GM18873 (cell line): Measurements from ENCODE around the gene TBC1D2.
A peak's percentile ranks its signal among the peaks of the same experiment; 100 is the strongest.
"Not testable (repeated sequence)": the region's sequence is repeated elsewhere in the genome, so short reads cannot be mapped to it uniquely, and the experiment has no call there.

Experiments used
- ATAC-seq: cut with Tn5 transposase; IDR thresholded peaks from one replicate; pipeline ENCODE4 v1.9.1; 2021; ENCODE audit warnings: mild to moderate bottlenecking, moderate library complexity, moderate number of reproducible peaks; ENCODE audit not compliant: unreplicated experiment, low FRiP score

TBC1D2 gene, protein sequence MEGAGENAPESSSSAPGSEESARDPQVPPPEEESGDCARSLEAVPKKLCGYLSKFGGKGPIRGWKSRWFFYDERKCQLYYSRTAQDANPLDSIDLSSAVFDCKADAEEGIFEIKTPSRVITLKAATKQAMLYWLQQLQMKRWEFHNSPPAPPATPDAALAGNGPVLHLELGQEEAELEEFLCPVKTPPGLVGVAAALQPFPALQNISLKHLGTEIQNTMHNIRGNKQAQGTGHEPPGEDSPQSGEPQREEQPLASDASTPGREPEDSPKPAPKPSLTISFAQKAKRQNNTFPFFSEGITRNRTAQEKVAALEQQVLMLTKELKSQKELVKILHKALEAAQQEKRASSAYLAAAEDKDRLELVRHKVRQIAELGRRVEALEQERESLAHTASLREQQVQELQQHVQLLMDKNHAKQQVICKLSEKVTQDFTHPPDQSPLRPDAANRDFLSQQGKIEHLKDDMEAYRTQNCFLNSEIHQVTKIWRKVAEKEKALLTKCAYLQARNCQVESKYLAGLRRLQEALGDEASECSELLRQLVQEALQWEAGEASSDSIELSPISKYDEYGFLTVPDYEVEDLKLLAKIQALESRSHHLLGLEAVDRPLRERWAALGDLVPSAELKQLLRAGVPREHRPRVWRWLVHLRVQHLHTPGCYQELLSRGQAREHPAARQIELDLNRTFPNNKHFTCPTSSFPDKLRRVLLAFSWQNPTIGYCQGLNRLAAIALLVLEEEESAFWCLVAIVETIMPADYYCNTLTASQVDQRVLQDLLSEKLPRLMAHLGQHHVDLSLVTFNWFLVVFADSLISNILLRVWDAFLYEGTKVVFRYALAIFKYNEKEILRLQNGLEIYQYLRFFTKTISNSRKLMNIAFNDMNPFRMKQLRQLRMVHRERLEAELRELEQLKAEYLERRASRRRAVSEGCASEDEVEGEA

DNA sequence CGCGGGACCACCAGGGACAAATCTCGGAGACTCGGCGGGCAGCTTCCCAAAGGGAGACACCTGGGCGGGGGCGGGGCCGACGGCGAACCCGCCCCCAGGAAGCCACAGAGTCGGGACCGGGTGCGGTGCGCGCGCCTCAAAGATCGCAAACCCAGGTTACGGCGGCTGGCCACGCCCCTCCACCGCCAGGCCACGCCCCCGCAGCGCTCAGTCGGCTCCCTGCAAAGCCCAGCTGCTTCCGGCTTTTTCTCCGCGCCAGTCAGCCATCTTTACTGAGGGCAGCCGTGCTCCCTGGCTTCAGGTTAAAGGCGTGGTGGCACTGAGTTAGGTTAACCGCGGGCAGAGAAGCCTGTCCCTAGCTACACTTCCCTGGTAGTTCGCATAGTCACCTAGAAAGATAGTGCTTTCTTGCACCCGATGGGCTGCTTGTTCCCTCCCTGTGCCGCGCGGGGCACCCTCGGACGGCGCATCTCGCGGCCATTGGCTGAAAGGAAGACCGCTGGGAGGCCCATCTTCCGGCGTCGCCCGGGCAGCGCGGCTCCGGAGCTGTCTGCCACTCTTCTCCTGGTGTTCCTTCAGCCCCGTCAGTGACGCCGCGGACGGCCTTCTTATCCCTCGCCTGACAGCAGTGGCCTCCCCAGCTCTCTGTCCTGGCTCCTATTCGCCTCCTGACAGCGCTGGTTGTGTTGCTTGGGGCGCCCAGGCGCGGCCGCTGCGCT lies at the start of gene TBC1D2:
Gene TBC1D2, minus strand, starts transcription at position 72 of the 719 bp plus-strand sequence. CDS start 108 bp downstream, outside the sequence.
- peak; percentile 79 for ATAC-seq

GRCh38 chr9:98304381-98304780 lies 48.9 kb upstream of the TBC1D2 start:
- ATAC-seq: no peak

DNA sequence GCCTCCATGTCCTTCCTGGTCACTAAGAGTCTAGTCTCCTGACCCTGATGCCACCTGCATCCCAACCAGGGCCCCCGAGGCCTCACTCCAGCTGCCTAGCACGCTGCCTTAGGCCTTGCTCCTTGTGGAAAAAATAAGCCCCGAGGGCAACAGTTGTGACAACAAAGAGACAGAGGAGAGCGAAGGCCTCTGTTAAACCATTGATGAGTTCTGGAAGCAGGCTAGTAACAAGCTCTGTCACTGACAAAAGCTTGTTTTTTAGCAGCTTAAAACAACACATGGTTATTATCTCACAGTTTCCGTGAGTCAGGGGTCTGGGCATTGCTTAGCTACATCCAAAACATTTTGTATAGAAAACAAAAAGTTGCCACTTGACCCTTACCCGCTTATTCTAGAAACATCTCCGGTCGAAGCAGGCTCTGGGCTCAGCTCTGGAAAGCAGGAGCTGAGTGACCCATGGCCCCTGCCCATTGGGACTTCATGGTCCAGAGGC lies 48.2 kb upstream of the TBC1D2 start:
- ATAC-seq: no peak

DNA sequence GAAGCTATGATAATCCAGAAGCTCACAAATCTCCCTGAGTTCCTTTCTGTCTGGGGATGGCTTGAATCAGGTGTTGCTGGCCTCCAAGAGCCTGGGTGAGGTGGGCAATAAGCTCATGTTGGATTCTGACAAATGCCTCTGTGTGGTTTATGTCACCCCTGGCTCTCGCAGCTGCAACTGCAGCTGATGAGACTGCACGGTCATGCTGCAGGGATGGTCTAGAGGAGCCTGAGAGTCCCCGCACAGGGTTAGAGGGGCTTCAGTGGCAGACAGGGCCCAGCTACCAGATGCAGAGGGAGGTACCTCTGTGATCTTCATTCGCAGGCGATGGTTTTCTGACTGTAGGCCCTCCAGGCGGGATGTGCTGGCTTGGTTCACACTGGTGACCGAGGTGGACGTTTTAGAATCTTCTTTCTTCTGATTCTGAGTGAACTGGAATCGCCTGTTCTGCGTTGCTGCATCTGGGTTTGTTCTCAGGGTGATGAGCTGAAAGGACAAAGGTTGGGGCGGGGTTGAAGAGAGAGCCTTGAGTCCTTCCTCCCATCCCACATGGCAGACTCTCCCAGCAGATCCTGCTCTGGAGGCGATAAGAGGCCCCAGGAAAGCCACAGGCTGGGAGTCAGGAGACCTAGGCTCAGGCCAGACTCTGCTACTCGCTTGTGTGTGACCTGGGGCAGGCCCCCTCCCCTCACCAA lies 47.6 kb upstream of the TBC1D2 start:
- no peak for ATAC-seq

DNA sequence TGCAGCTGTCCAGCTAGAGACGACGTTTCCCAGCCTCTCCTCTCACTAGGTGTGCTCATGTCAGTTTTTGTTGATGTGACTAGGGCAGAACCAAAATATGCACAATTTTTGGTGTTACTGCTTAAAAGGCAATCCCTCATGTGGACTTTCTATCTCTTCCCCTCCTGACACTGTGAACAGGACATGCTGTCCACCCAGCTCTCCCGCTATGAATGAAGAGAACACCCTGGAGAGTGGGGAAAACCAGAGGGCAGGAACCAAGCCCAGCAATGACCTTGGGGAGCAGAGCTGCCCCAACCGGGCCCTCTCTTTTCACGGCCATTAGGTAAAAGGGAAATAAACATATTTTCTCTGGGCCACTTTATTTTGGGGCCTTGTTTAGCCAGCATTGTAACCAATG lies 46.7 kb upstream of the TBC1D2 start:
- no peak for ATAC-seq

DNA sequence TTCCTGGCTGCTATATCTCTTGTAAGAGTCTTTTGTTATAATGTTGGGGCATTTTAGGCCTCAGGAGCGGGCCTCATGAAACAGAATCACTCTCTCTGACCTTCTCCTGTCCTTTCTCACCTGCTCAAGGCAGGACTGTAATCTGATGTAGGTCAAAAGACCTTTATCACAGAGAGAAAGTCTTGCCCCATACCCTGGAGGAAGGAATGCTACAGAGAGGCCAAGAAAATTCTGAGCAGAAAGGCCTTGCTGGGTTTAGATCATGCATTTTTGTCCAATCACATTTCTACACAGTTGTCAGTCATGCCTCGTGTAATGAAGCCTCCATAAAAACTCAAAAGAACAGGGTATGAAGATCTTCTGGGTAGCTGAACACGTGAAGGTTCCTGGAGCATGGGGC lies 45.2 kb upstream of the TBC1D2 start:
- no peak for ATAC-seq

DNA sequence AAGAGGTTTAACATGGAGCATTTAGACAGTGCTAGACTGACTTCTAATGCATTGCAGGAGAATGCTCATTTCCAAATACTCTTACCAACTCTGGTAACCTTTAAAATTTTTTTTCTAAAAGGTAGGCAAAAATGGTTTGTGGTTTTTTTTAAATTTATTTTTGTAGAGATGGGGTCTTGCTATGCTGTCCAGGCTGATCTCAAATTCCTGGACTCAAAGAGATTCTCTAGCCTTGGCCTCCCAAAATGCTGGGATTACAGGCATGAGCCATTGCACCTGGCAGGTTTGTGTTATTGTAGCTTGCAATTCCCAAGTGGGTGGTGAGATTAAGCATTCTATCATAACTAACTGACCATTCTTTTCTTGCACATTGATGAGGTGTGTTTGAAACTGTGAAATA lies 43.0 kb upstream of the TBC1D2 start:
- ATAC-seq: no peak

DNA sequence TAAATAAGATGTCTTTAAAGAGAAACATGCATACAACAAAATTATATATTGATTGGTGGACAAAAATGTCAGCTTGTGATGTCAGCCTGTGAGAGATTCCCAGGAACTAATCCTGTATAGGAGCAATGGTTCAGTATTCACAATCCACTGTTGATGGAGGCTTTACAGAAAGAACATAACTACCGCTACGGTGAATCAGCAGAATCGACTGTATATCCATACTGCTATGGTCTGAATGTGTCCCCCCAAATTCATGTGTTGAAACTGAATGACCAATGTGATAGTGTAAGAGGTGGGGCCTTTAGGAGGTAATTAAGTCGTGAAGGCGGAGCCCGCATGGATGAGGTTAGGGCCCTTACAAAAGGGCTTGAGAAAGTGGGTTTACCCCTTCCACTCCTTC lies 40.4 kb upstream of the TBC1D2 start:
- ATAC-seq: no peak

DNA sequence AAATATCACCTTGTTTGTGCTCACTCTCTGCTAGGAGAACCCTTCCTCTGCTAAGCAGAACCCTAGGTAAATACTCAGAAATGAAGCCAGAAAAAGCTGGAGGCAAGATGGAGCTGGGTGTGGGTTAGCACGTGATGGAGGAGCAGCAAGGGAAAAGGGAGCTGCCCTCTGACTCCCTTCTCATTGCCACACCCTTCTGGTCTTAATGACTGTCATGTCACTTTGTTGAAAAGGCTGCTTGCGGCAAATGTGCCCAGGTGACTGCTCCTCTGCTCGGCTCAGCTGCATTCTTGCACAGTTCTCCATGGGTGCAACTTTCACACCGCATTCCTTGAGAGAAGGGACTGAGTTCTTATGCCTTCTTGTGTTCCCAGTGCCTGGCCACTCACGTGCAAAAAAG lies 36.4 kb upstream of the TBC1D2 start:
- ATAC-seq: no peak

DNA sequence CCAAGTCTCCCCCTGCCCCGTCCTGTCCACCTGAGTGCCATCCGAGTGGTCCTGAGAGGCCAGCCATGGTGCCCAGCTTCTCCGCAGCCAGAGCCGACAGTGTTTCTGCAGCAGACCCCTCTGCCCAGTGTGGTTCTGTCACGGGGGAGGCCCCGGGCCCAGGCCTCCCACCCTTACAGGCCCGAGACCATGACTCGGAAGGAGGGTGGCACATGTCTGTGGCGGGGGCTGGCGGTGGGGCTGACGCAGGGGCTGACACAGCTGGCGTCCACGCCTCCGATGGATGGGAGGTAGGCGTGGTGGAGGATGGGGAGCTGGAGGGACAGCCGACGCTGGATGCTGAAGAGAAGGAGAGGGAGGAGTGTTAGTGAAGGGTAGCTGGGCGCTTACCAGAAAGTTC lies 35.0 kb upstream of the TBC1D2 start:
- ATAC-seq: no peak

DNA sequence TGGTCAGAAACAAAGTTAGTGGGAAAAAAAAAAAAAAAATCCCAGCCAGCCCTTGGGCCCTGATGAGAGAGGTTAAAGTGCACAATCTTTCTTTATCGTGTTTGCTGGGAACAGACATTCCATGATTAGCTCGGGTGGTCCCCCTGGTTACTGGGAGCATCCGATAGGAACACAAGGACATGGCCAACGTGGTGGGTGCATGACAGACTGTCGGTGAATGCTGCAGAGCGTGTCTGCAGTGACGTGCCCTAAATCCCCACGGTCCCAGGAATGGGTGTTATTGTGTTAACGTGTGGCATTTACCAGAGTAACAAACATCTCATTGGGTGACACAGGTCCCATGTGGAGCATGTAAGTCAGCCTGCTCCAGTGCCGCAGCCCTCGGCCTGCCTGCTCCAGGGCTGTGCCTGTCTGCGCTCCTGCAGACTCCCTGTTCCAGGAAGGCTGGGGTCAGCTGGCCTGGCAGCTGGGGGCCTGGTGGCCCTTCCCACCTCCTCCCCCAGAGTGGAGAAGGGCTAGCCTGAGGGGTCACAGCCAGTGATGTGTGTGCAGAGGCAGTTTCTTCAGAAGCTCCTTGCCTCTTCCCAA lies 34.3 kb upstream of the TBC1D2 start:
- no peak for ATAC-seq

- no peak for ATAC-seq
These were observed 33.4 kb upstream of the TBC1D2 start for GRCh38 chr9:98288881-98289280.

DNA sequence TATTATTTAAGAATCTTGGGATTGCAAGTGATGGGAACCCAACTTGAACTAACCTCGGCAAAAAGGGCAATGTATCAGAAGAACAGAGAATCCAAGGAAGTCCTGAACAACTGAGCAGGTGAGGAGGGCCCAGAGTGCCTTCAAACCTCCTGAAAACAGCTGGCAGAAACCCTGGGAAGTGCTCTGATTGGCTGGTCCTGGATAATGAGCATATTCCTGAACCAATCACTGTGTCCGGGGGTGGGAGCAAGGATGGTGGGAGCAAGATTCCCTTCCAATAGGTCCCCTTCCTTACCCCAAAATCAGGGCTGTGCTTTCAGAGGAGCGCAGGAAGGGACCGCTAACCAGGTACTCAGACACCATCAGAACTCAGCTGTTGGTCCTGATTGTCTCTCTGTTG lies 31.9 kb upstream of the TBC1D2 start:
- ATAC-seq: no peak

GRCh38 chr9:98285446-98285845 lies 30.0 kb upstream of the TBC1D2 start:
- no peak for ATAC-seq

DNA sequence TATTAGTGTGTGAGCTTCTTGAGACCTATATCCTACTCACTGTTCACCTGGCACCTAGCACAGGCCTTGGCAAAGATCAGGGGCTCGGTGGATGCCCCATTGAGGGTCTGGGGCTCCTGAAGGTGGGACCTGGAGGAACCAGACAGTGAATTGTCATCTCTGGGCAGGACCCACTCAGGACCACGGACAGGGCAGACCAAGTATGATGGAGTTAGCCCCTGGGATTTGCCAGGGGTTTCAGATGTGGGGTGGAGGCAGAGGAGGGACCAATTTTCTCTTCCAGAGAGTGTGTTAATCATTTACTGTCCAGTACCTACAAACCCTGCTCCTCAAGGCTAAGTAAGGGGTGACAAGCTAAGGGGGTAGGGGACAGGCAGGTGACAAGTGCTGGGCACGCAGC lies 29.3 kb upstream of the TBC1D2 start:
- no peak for ATAC-seq

DNA sequence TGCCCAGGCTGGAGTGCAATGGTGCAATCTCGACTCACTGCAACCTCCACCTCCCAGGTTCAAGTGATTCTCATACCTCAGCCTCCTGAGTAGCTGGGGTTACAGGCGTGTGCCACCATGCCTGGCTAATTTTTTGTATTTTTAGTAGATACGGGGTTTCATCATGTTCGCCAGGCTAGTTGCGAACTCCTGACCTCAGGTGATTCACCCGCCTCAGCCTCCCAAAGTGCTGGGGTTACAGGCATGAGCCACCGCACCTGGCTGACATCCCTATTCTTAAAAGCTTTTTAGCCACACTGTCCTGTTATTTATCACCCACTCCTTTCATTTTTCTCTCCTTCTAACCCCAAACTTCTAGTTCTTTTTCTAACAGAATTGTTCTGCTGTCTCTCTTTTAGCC lies 27.7 kb upstream of the TBC1D2 start:
- ATAC-seq: not testable (repeated sequence)

- no peak for ATAC-seq
These were observed 25.8 kb upstream of the TBC1D2 start for GRCh38 chr9:98281281-98281680.

GRCh38 chr9:98280574-98280973 lies 25.1 kb upstream of the TBC1D2 start:
- no peak for ATAC-seq

GRCh38 chr9:98280162-98280561 lies 24.7 kb upstream of the TBC1D2 start:
- no peak for ATAC-seq
